Adrenal gland (tissue), 12 donors: Measurements from ENCODE around the gene DMRTA1. TPM values are rescaled to one million over a fixed set of nuclear protein-coding genes. Genes with fewer than 3 reads are reported as not detected.
"Not testable (repeated sequence)": the region's sequence is repeated elsewhere in the genome, so short reads cannot be mapped to it uniquely, and the experiment has no call there.

Experiments
- DNase-seq, 7 donors: peaks; one replicate each; pipeline ENCODE4 v3.0.0-alpha.2; 2019 to 2020
- H3K27ac ChIP-seq, 5 donors: fragments of 200-600 bp; sonication (generic) in 4 of 5; 1 replicate in 3 of 5; 2 replicates in 2 of 5; pipeline versions ENCODE4 v1.5.1 to v1.8.0; 2016 to 2020; ENCODE audit warnings: mild to moderate bottlenecking in 1 of 5
- H3K27me3 ChIP-seq: fragments of 200-600 bp; 2 replicates; pipeline ENCODE4 v1.8.0; 2021
- H3K36me3 ChIP-seq, 2 donors: fragments of 200-600 bp; replicated peaks in 1 of 2; 1 replicate in 1 of 2; 2 replicates in 1 of 2; pipeline versions ENCODE4 v1.5.1 to v1.8.0; 2018 to 2022
- H3K4me1 ChIP-seq, 2 donors: fragments of 200-600 bp; replicated peaks in 1 of 2; 1 replicate in 1 of 2; 2 replicates in 1 of 2; pipeline versions ENCODE4 v1.5.1 to v1.8.0; 2018 to 2021
- H3K4me3 ChIP-seq, 4 donors: fragments of 200-600 bp; sonication (generic) in 3 of 4; one replicate each; pipeline ENCODE4 v1.5.1; 2016 to 2018
- H3K9me3 ChIP-seq, 3 donors: fragments of 200-600 bp; sonication (generic) in 1 of 3; replicated peaks in 1 of 3; 1 replicate in 2 of 3; 2 replicates in 1 of 3; pipeline versions ENCODE4 v1.5.1 to v1.8.0; 2016 to 2021
- POLR2A ChIP-seq, 2 donors: fragments of 450-650 bp; IDR thresholded peaks; one replicate each; pipeline ENCODE4 v1.6.1; 2017; ENCODE audit warnings: antibody characterized with exemption in 2 of 2, mild to moderate bottlenecking in 2 of 2, moderate library complexity in 1 of 2
- whole genome bisulfite sequencing, 4 donors: extraction: QIAGEN DNeasy Blood & Tissue Kit in 2 of 4; methylation state at CpG; one replicate each; pipeline versions ENCODE4 v1.1.5 to v1.1.7; 2013 to 2017; 5-methylcytosine and 5-hydroxymethylcytosine counted together
- intact Hi-C, 2 donors: fragments of 100-400 bp; cut with DNase I; formaldehyde crosslinking; loops; one replicate each; pipeline versions ENCODE4 v1.14.1 to v1.15.0; 2022 to 2023
- polyA plus RNA-seq, 3 donors: library from polyadenylated mRNA; stranded (reverse); fragments of 200-250 nt in 2 of 3; fragments of 350-450 nt in 1 of 3; fragmentation: Illumina TruSeq in 1 of 3; extraction: RNeasy Lipid Tissue Mini Kit (QIAGEN cat#74804) in 1 of 3; gene quantifications; one replicate each; pipeline ENCODE4 v1.2.3, GENCODE V29; 2013 to 2014
- total RNA-seq, 9 donors: library from RNA; depleted of rRNA in 4 of 9; stranded (reverse); fragments of >200 nt in 4 of 9; fragments of 120-200 nt in 1 of 9; fragmentation: NEBNext Ultra II Directional in 1 of 9; extraction: Animal tissue kit (Norgen Biotek cat#: 25700) in 1 of 9; gene quantifications; one replicate each; pipeline versions ENCODE4 v1.1.0 to v1.2.4, GENCODE V29; 2013 to 2023
- TF ChIP-seq, protein P1 (sequence below), 6 experiments: fragments of 450-650 bp in 4 of 6; fragments of 200-600 bp in 2 of 6; sonication (generic) in 1 of 6; IDR thresholded peaks; 1 replicate in 5 of 6; 2 replicates in 1 of 6; pipeline versions ENCODE4 v1.5.1 to v1.8.0; 2016 to 2021; ENCODE audit warnings: antibody characterized with exemption in 6 of 6, mild to moderate bottlenecking in 2 of 6, moderate library complexity in 1 of 6
- donor health status: healthy with polysubstance abuse.
- donor health status: Bipolar disorder and iron deficiency.
- donor health status: DM: yes; HTN: yes; CAD: no.
- donor health status: DM: no; HTN: no; CAD: no.
- donor health status: DM: no; HTN: no; CAD: no.
- donor health status: DM: yes; HTN: yes; CAD: no.

Gene DMRTA1
- total and polyA plus RNA-seq, 12 donors, result under 0.01 to 2.0 (median 0.10) TPM; not detected in 3

DNA sequence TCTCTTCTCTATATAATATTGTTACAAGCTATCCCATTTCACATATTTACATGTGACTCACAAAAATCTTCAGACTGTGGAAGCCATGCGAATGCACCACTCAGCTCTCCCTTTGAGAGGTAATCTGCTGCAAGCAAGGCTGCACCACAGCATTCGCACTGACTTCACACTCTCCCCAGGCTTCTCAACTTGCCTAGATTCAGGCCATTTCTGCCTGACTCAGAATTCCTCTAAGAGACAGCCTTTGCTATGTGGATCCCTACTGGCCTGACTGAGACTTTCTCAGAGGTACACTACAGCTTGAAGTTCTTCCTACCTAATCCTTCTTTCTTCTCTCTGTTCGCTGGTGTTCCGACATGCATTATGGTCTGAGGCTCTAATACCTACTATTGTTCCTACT is 21.1 kb upstream of the DMRTA1 start:
- no peak for TF ChIP-seq POLR2A (IDR thresholded peaks at IDR 0.05)
- TF ChIP-seq, protein P1, sequence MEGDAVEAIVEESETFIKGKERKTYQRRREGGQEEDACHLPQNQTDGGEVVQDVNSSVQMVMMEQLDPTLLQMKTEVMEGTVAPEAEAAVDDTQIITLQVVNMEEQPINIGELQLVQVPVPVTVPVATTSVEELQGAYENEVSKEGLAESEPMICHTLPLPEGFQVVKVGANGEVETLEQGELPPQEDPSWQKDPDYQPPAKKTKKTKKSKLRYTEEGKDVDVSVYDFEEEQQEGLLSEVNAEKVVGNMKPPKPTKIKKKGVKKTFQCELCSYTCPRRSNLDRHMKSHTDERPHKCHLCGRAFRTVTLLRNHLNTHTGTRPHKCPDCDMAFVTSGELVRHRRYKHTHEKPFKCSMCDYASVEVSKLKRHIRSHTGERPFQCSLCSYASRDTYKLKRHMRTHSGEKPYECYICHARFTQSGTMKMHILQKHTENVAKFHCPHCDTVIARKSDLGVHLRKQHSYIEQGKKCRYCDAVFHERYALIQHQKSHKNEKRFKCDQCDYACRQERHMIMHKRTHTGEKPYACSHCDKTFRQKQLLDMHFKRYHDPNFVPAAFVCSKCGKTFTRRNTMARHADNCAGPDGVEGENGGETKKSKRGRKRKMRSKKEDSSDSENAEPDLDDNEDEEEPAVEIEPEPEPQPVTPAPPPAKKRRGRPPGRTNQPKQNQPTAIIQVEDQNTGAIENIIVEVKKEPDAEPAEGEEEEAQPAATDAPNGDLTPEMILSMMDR (IDR thresholded peaks at IDR 0.05), result no peak
- 65 to 75% (median 67%) methylated on average over 4 of the region's 4 CpGs for WGBS, 4 donors
- intact Hi-C loops, result no loop called here

DNA sequence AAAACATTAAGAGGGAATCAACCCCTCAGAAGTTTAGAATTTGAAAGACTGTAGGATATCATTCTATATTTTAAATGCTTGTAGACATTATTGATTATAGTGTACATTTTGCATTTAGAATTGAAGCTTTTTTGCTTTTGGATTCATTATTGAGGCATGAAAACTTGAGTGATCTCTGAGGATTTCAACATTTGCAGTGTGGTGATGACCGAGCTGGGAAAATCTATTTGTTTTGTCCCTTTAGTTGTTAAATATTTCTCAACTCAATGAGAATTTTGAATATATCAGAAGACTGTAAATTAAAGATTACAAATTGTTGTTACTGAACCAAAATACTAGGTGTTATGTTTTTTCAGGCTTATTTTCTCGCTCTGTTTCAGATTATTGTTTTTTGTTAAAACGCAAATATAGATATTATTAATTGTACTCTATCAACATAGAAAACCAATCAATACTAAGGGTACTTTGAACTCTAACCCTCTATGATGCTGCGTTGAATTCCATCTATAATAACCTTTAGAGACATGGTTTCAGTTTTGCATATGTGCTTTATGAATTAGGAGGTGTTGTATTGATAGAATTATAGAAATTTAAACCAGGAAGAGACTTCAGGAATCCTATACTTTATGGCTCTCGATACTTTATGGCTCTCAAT is 19.3 kb upstream of the DMRTA1 start:
- DNase-seq, result no peak
- H3K4me1 ChIP-seq, result no peaks in the 10 kb centered on the region
- no peaks in the 10 kb centered on the region for H3K36me3 ChIP-seq
- intact Hi-C loops, result no loop called here
- no peak overlapping the region for H3K27ac ChIP-seq
- TF ChIP-seq, protein P1 (IDR thresholded peaks at IDR 0.05), result no peak
- no peak for TF ChIP-seq POLR2A (IDR thresholded peaks at IDR 0.05)
- H3K9me3 ChIP-seq, result no peaks in the 10 kb centered on the region
- peaks cover 4% of the 10 kb centered on the region for H3K27me3 ChIP-seq
- no peak overlapping the region for H3K4me3 ChIP-seq
- WGBS, 4 donors, result 64 to 82% (median 70%) methylated on average over 5 of the region's 5 CpGs

More for the DNA sequence above, 21.1 kb upstream of the DMRTA1 start:
- Histone ChIP-seq H3K27ac (no peak overlapping the region), H3K4me3 (no peak overlapping the region), H3K9me3 (no peaks in the 10 kb centered on the region), H3K36me3 (no peaks in the 10 kb centered on the region), H3K4me1 (no peaks in the 10 kb centered on the region), H3K27me3 (no peaks in the 10 kb centered on the region)
- no peak for DNase-seq

DNA sequence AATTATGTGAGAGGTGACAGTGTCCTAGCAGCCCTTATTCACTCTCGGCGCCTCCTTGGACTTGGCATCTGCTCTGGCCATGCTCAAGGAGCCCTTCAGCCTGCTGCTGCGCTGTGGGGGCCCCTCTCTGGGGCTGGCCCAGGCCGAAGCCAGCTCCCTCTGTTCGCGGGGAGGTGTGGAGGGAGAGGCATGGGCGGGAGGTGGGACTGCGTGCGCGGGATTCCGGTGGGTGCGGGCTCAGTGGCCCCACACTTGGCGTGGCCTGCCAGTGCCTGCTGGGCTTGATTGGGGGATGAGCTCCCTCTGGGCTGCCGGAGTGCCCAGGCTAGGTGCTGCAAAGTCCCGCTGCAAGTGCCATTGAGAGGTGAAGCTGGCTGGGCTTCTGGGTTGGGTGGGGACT is 12.9 kb upstream of the DMRTA1 start:
- Histone ChIP-seq H3K27ac (no peak overlapping the region), H3K4me3 (no peak overlapping the region), H3K36me3 (no peaks in the 10 kb centered on the region), H3K4me1 (no peaks in the 10 kb centered on the region), H3K27me3 (peaks cover 4% of the 10 kb centered on the region), H3K9me3 (no peaks in the 10 kb centered on the region)
- no peak for DNase-seq
- WGBS, 4 donors, result 84 to 88% (median 86%) methylated on average over 2 to 15 of the region's 15 CpGs
- intact Hi-C loops, result no loop called here
- TF ChIP-seq POLR2A (IDR thresholded peaks at IDR 0.05), result no peak
- TF ChIP-seq, protein P1 (IDR thresholded peaks at IDR 0.05), result no peak

DNA sequence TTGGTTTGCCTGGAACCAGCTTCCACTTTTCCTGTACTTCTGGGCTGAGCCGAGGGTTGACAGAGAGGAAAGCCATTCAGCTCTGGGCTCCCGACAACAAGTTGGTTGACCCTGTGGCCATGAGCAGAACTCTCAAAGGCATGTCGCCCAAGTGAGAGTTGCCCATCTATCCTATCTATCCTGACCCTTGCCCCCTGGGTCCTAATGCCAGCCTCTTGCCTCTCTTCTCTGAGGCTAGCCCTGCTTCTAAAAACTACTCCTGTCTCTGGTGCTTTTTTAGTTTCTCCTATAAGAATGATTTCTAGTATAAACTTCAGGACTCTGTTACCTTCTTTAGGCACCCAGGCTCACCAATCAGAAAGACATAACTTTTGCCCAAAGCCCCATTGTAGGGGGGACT is 11.4 kb upstream of the DMRTA1 start:
- H3K9me3 ChIP-seq, intact Hi-C loops, H3K27ac ChIP-seq, H3K4me3 ChIP-seq, DNase-seq, H3K27me3 ChIP-seq, H3K4me1 ChIP-seq, H3K36me3 ChIP-seq: not testable (repeated sequence)
- 49 to 82% (median 69%) methylated on average over 3 of the region's 3 CpGs for WGBS, 4 donors

DNA sequence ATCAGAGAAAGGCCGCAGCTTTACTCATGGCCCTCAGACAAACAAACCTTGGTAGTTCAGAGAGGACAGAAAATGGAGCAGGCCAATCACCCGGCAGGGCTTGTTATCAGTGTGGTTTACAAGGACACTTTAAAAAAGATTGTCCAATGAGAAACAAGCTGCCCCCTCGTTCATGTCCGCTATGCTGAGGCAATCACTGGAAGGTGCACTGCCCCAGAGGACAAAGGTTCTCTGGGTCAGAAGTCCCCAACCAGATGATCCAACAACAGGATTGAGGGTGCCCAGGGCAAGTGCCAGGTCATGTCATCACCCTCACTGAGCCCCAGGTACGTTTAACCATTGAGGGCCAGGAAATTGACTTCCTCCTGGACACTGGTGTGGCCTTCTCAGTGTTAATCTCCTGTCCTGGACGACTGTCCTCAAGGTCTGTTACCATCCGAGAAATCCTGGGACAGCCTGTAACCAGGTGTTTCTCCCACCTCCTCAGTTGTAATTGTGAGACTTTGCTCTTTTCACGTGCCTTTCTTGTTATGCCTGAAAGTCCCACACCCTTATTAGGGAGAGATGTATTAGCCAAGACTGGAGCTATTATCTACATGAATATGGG is 9.1 kb upstream of the DMRTA1 start:
- H3K4me1 ChIP-seq, H3K27me3 ChIP-seq, DNase-seq, H3K36me3 ChIP-seq, intact Hi-C loops, H3K9me3 ChIP-seq, H3K27ac ChIP-seq, H3K4me3 ChIP-seq: not testable (repeated sequence)
- 58 to 72% (median 66%) methylated on average over 8 of the region's 8 CpGs for WGBS, 4 donors
